Panc1 (cell line): Measurements from ENCODE around the gene TESK1. TPM values are rescaled to one million over a fixed set of nuclear protein-coding genes. Genes with fewer than 3 reads are reported as not detected.
A peak's percentile ranks its signal among the peaks of the same experiment; 100 is the strongest.

Source experiments
- ATAC-seq: fragments of 200-7000 bp; cut with Tn5 transposase; 2 replicates; pipeline ENCODE4 v1.9.1; 2020; ENCODE audit warnings: mild to moderate bottlenecking, moderate library complexity
- BruUV-seq: library from RNA; stranded (reverse); fragments of 400-500 nt; replicated peaks from 2 replicates; lab custom pipeline; 2021; lab: Mats Ljungman, UMichigan
- CTCF ChIA-PET: fragments of 300-600 bp; sonication (Branson Sonifier 250); formaldehyde crosslinking; loops from one replicate; lab custom pipeline; 2022; ENCODE audit warnings: antibody characterized with exemption; lab: Charles Lee
- POLR2A ChIA-PET: fragments of 300-600 bp; sonication (Branson Sonifier 250); formaldehyde crosslinking; loops from one replicate; lab custom pipeline; 2022; ENCODE audit warnings: antibody characterized with exemption; lab: Charles Lee
- DNase-seq: peaks from one replicate; pipeline ENCODE4 v3.0.0-alpha.2; 2010; ENCODE audit warnings: low read depth, low spot score
- H3K27ac ChIP-seq: 2 replicates; pipeline ENCODE4 v1.5.1; 2011; ENCODE audit warnings: mild to moderate bottlenecking, low read length, inconsistent platforms
- H3K27me3 ChIP-seq: fragments of 200-500 bp; sonication (Bioruptor generic); 2 replicates; pipeline ENCODE4 v1.6.0; 2014; ENCODE audit warnings: low read length, inconsistent platforms; ENCODE audit not compliant: control insufficient read depth, insufficient read depth
- H3K36me3 ChIP-seq: fragments of 200-500 bp; sonication (Bioruptor generic); 2 replicates; pipeline ENCODE4 v1.5.1; 2014; ENCODE audit warnings: inconsistent platforms, mild to moderate bottlenecking, low read length, moderate library complexity; ENCODE audit not compliant: control insufficient read depth, insufficient read depth
- H3K4me1 ChIP-seq: 2 replicates; pipeline ENCODE4 v1.5.1; 2011; ENCODE audit warnings: inconsistent platforms, mild to moderate bottlenecking, low read length, moderate library complexity; ENCODE audit not compliant: control insufficient read depth, insufficient read depth
- H3K4me3 ChIP-seq, 2 experiments: 2 replicates each; pipeline ENCODE4 v1.5.1; 2011 to 2012; ENCODE audit warnings: low read depth in 2 of 2, low read length in 2 of 2, mild to moderate bottlenecking in 2 of 2, inconsistent platforms in 1 of 2, moderate library complexity in 1 of 2
- H3K9me3 ChIP-seq: fragments of 200-500 bp; sonication (Bioruptor generic); 2 replicates; pipeline ENCODE4 v1.5.1; 2014; ENCODE audit warnings: low read depth, mild to moderate bottlenecking, inconsistent platforms, low read length, moderate library complexity; ENCODE audit not compliant: control insufficient read depth, insufficient read depth
- POLR2AphosphoS5 ChIP-seq: IDR thresholded peaks from 2 replicates; pipeline ENCODE4 v1.6.1; 2012; ENCODE audit warnings: mild to moderate bottlenecking, low read depth, low read length, moderate library complexity
- SIN3A ChIP-seq: IDR thresholded peaks from 2 replicates; pipeline ENCODE4 v1.6.1; 2012; ENCODE audit warnings: low read depth, mild to moderate bottlenecking, low read length, moderate library complexity, borderline replicate concordance; ENCODE audit not compliant: insufficient read depth
- TCF7L2 ChIP-seq: IDR thresholded peaks from 2 replicates; pipeline ENCODE4 v1.6.1; 2011; ENCODE audit warnings: mild to moderate bottlenecking, low read depth, low read length, inconsistent platforms
- in situ Hi-C: cut with HindIII; loops from 2 replicates; pipeline ENCODE4 v1.10.0; 2016; ENCODE audit warnings: low sequenced_read_pairs, low pct_unique_long_range_greater_than_20kb
- intact Hi-C: fragments of 100-400 bp; cut with micrococcal nuclease; formaldehyde crosslinking; loops from one replicate; pipeline ENCODE4 v1.10.0; 2022; ENCODE audit not compliant: unreplicated experiment
- total RNA-seq: library from RNA; stranded (reverse); gene quantifications from one replicate; pipeline ENCODE4 v1.2.1, GENCODE V29; 2021; ENCODE audit not compliant: unreplicated experiment
- TF ChIP-seq, protein P1 (sequence below), 2 experiments: IDR thresholded peaks; 2 replicates each; pipeline ENCODE4 v1.6.1; 2011 to 2012; ENCODE audit warnings: low read depth in 2 of 2, control low read depth in 1 of 2, low read length in 1 of 2, mild to moderate bottlenecking in 1 of 2, moderate library complexity in 1 of 2; ENCODE audit not compliant: insufficient read depth in 1 of 2
- TF ChIP-seq, protein P2 (sequence below): fragments of 450-650 bp; IDR thresholded peaks from 2 replicates; pipeline ENCODE4 v1.5.1; 2017; ENCODE audit warnings: mild to moderate bottlenecking

Gene TESK1
- total RNA-seq, 1 experiment from 2014 or later, result 55.0 TPM

DNA sequence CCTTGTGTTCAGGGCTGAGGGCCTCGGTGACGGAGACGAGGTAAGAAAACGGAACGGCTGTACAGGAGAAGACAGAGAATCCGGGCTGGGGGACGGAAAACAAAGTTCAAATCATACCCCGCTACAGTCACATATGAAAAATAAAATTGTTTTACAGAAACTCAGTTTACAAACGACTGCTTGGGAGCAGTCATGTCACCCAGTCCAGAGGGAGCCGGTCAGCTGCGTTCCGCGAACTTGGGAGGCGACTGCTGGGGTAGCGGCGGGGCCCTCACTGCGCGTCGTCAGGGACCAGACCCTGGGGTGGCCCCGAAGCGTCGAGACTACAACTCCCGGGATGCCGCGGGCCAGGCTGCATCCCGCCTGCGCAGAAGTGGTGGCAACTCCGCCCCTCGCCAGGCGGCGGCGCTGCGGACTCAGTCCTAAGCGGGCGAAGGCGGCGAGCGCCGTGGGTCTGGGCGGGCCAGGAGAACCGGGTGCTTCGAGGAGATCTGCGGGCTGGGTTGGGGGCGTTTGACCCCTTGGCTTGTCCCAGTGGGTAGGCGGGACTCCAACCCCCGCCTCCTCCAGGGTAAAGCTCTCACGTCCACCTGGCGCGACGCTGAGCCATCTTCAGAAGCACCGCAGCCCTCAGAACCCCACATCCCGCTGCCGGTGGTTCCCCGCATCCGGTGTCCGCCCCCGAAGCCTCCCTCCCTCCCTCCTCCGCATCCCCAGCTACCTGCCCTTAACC is 41.6 kb downstream of the TESK1 start:
- no peak for DNase-seq

DNA sequence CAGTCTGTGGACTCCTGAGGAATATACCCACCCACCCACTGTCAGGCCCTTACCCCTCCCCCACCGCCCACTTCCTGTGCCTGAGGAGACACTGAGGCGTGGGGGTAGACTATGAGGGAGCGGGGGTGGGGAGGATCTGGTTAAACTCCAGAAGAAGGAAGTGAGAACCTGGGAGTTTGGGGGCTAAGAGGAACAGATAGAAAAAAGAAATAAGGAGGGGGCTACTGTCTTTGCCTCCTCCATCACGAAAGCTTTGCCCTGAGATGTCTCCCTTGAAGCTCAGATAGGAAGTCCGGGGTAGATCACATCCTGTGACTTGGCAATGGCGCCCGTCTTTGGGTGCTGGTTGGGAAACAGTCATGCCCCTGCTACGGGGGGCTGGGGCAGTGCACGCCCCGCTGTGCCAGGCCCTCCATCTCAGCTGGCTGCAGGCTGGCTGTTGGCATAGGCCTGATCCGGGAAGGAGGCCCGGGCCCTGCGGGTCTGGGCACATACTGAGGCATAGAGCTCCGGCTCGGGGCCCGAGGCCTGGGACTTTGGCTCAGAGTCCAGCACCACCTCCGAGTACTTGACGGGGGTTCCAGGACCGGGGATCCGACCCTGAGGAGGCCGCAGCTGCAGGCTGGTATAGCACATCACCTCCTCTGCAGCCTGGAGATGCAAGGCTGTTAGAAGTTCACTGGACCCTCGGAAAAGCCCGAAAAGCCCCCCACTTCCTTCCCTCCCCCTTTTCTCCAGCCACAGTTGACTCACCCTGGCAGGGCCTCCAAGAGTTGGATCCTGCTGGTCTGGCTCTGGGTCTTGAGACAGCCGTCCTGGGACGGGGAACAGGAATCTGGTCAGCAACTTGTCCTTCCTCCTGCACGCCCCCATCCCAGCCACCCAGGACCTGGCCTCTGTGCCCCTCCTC is 44.6 kb downstream of the TESK1 start:
- Histone ChIP-seq H3K36me3 (no peaks in the 10 kb centered on the region), H3K4me1 (peaks cover 12% of the 10 kb centered on the region), H3K4me3 (no peak overlapping the region), H3K9me3 (no peaks in the 10 kb centered on the region), H3K27ac (no peak overlapping the region), H3K27me3 (no peaks in the 10 kb centered on the region)
- ATAC-seq, result no peak
- TF ChIP-seq, protein P1, sequence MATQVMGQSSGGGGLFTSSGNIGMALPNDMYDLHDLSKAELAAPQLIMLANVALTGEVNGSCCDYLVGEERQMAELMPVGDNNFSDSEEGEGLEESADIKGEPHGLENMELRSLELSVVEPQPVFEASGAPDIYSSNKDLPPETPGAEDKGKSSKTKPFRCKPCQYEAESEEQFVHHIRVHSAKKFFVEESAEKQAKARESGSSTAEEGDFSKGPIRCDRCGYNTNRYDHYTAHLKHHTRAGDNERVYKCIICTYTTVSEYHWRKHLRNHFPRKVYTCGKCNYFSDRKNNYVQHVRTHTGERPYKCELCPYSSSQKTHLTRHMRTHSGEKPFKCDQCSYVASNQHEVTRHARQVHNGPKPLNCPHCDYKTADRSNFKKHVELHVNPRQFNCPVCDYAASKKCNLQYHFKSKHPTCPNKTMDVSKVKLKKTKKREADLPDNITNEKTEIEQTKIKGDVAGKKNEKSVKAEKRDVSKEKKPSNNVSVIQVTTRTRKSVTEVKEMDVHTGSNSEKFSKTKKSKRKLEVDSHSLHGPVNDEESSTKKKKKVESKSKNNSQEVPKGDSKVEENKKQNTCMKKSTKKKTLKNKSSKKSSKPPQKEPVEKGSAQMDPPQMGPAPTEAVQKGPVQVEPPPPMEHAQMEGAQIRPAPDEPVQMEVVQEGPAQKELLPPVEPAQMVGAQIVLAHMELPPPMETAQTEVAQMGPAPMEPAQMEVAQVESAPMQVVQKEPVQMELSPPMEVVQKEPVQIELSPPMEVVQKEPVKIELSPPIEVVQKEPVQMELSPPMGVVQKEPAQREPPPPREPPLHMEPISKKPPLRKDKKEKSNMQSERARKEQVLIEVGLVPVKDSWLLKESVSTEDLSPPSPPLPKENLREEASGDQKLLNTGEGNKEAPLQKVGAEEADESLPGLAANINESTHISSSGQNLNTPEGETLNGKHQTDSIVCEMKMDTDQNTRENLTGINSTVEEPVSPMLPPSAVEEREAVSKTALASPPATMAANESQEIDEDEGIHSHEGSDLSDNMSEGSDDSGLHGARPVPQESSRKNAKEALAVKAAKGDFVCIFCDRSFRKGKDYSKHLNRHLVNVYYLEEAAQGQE (IDR thresholded peaks at IDR 0.05; ENCODE audit: insufficient read depth in 1 of 2, low read depth in 2 of 2, low read length in 1 of 2), result no peak
- TF ChIP-seq, protein P2, sequence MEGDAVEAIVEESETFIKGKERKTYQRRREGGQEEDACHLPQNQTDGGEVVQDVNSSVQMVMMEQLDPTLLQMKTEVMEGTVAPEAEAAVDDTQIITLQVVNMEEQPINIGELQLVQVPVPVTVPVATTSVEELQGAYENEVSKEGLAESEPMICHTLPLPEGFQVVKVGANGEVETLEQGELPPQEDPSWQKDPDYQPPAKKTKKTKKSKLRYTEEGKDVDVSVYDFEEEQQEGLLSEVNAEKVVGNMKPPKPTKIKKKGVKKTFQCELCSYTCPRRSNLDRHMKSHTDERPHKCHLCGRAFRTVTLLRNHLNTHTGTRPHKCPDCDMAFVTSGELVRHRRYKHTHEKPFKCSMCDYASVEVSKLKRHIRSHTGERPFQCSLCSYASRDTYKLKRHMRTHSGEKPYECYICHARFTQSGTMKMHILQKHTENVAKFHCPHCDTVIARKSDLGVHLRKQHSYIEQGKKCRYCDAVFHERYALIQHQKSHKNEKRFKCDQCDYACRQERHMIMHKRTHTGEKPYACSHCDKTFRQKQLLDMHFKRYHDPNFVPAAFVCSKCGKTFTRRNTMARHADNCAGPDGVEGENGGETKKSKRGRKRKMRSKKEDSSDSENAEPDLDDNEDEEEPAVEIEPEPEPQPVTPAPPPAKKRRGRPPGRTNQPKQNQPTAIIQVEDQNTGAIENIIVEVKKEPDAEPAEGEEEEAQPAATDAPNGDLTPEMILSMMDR, result no peak
- TF ChIP-seq TCF7L2 (no peak), POLR2AphosphoS5 (no peak), SIN3A (no peak)
- in situ Hi-C loops (no loop called here), intact Hi-C loops (loop anchor here (10.0 kb wide), 1 partner anchor 165 kb away; the partner anchor contains the start of genes HINT2 and SPAG8)
- CTCF ChIA-PET, result no interaction called here
- DNase-seq, result no peak
- no TSS peak for BruUV-seq
- POLR2A ChIA-PET, result interaction anchor here (0.9 kb wide), 1 partner anchor 68 kb away, joined by 3 read pairs; no protein-coding TSS in a partner anchor

More for the DNA sequence above, 41.6 kb downstream of the TESK1 start:
- peak; percentile 97 for ATAC-seq
- ChIA-PET POLR2A (interaction anchor here (0.7 kb wide), 2 partner anchors 11 to 163 kb away, joined by 3 to 4 read pairs; partner anchors contain the start of genes CCDC107 and RMRP), CTCF (interaction anchor here (0.6 to 1.5 kb wide), 8 partner anchors 11 to 353 kb away, joined by 3 to 8 read pairs (median 6); partner anchors contain the start of genes CCDC107 and RMRP)
- peak; percentile 73 for TF ChIP-seq POLR2AphosphoS5
- TF ChIP-seq, protein P2, result no peak
- TF ChIP-seq TCF7L2, result peak; percentile 83
- TF ChIP-seq, protein P1 (IDR thresholded peaks at IDR 0.05; ENCODE audit: insufficient read depth in 1 of 2, low read depth in 2 of 2, low read length in 1 of 2), result 0 out of 4 replicates have a peak, but pooled peaks of 1 of the 2 experiments have one; percentile 57
- peak; percentile 33; the same call in 1 of the 2 replicates for TF ChIP-seq SIN3A
- intact Hi-C loops, result no loop called here
- in situ Hi-C loops, result no loop called here
- peak overlapping the region; percentile 82 for H3K27ac ChIP-seq
- no TSS peak for BruUV-seq
- peaks cover 9% of the 10 kb centered on the region for H3K4me1 ChIP-seq
- peak overlapping the region; percentile 61 to 84 for H3K4me3 ChIP-seq
- no peaks in the 10 kb centered on the region for H3K27me3 ChIP-seq
- H3K36me3 ChIP-seq, result no peaks in the 10 kb centered on the region
- H3K9me3 ChIP-seq, result no peaks in the 10 kb centered on the region
